ENCODE measurements around the gene AMIGO3. TPM values are rescaled to one million over a fixed set of nuclear protein-coding genes. Genes with fewer than 3 reads are reported as not detected.
A peak's percentile ranks its signal among the peaks of the same experiment; 100 is the strongest.
"Not testable (repeated sequence)": the region's sequence is repeated elsewhere in the genome, so short reads cannot be mapped to it uniquely, and the experiment has no call there.

AMIGO3 gene
- polyA plus RNA-seq, 4 donors = 0.81 to 1.1 (median 0.84) TPM; not detected in 1

- Histone ChIP-seq H3K36me3 (ENCODE audit: control insufficient read depth in 3 of 3, insufficient read depth in 2 of 3, low read depth in 1 of 3, low read length in 3 of 3) (peaks cover 0 to 16% (median 3%) of the 10 kb centered on the region in 3 donors), H3K4me1 (ENCODE audit: control insufficient read depth in 3 of 3, insufficient read depth in 2 of 3, low read depth in 1 of 3, low read length in 2 of 3) (peaks cover 0 to 4% (median 0%) of the 10 kb centered on the region in 3 donors), H3K27me3 (ENCODE audit: control insufficient read depth in 3 of 3, insufficient read depth in 3 of 3, low read length in 3 of 3) (no peaks in the 10 kb centered on the region), H3K4me3 (ENCODE audit: low read depth in 1 of 3, low read length in 3 of 3) (no peak overlapping the region), H3K9me3 (ENCODE audit: control insufficient read depth in 2 of 2, insufficient read depth in 1 of 2, low read depth in 1 of 2, low read length in 1 of 2) (no peaks in the 10 kb centered on the region), H3K27ac (ENCODE audit: low read depth in 1 of 3, low read length in 2 of 3) (no peak overlapping the region)
- FAIRE-seq (no peak), DNase-seq (peak in 1 of 2 donors; percentile 23)
- 83 to 88% (median 85%) methylated on average over 4 of the region's 4 CpGs for WGBS, 3 donors
These were observed 32.0 kb upstream of the AMIGO3 start for GRCh38 chr3:49751501-49751900.

DNA sequence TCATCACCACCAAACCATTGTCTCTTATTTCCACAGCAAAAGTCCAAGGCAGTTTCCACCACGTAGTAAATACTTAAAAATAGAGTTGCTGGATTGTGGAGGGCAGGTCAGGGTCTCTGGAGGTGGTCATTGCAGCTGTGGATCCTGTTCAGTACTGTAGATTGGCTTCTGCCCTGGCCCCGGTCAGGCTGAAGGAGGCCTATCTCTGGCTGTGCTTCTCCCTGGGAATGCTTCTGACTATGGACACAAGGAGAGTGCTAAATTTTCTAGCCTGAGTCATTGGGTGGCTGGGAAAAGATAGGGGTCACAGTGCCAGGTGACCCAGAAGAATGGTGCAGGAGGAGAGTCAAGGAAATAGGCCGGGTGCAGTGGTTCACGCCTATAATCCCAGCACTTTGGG is 30.6 kb upstream of the AMIGO3 start:
- no peak for FAIRE-seq
- Histone ChIP-seq H3K27me3 (ENCODE audit: control insufficient read depth in 3 of 3, insufficient read depth in 3 of 3, low read length in 3 of 3) (no peaks in the 10 kb centered on the region), H3K36me3 (ENCODE audit: control insufficient read depth in 3 of 3, insufficient read depth in 2 of 3, low read depth in 1 of 3, low read length in 3 of 3) (peaks cover 2 to 20% (median 3%) of the 10 kb centered on the region in 3 donors), H3K9me3 (ENCODE audit: control insufficient read depth in 2 of 2, insufficient read depth in 1 of 2, low read depth in 1 of 2, low read length in 1 of 2) (no peaks in the 10 kb centered on the region), H3K4me3 (ENCODE audit: low read depth in 1 of 3, low read length in 3 of 3) (no peak overlapping the region), H3K4me1 (ENCODE audit: control insufficient read depth in 3 of 3, insufficient read depth in 2 of 3, low read depth in 1 of 3, low read length in 2 of 3) (peaks cover 0 to 4% (median 0%) of the 10 kb centered on the region in 3 donors), H3K27ac (ENCODE audit: low read depth in 1 of 3, low read length in 2 of 3) (peak overlapping the region in 1 of 3 donors; percentile 50)
- no peak for DNase-seq
- 91 to 98% (median 97%) methylated on average over 4 of the region's 4 CpGs for WGBS, 3 donors

- WGBS, 3 donors = 94% methylated on average over 5 of the region's 5 CpGs
- not testable (repeated sequence) for H3K27ac ChIP-seq (ENCODE audit: low read depth in 1 of 3, low read length in 2 of 3); DNase-seq; FAIRE-seq; H3K9me3 ChIP-seq (ENCODE audit: control insufficient read depth in 2 of 2, insufficient read depth in 1 of 2, low read depth in 1 of 2, low read length in 1 of 2); H3K4me1 ChIP-seq (ENCODE audit: control insufficient read depth in 3 of 3, insufficient read depth in 2 of 3, low read depth in 1 of 3, low read length in 2 of 3); H3K27me3 ChIP-seq (ENCODE audit: control insufficient read depth in 3 of 3, insufficient read depth in 3 of 3, low read length in 3 of 3); H3K4me3 ChIP-seq (ENCODE audit: low read depth in 1 of 3, low read length in 3 of 3)
- H3K36me3 ChIP-seq (ENCODE audit: control insufficient read depth in 3 of 3, insufficient read depth in 2 of 3, low read depth in 1 of 3, low read length in 3 of 3) = peaks cover 3 to 24% (median 5%) of the 10 kb centered on the region in 3 donors
These were observed 29.4 kb upstream of the AMIGO3 start for GRCh38 chr3:49748874-49749273.

- no peak for DNase-seq
- H3K36me3 ChIP-seq (ENCODE audit: control insufficient read depth in 3 of 3, insufficient read depth in 2 of 3, low read depth in 1 of 3, low read length in 3 of 3) = peaks cover 3 to 31% (median 5%) of the 10 kb centered on the region in 3 donors
- peaks cover 0 to 4% (median 0%) of the 10 kb centered on the region in 3 donors for H3K4me1 ChIP-seq (ENCODE audit: control insufficient read depth in 3 of 3, insufficient read depth in 2 of 3, low read depth in 1 of 3, low read length in 2 of 3)
- whole genome bisulfite sequencing, 3 donors = 89 to 91% (median 90%) methylated on average over 13 of the region's 13 CpGs
- H3K27me3 ChIP-seq (ENCODE audit: control insufficient read depth in 3 of 3, insufficient read depth in 3 of 3, low read length in 3 of 3) = no peaks in the 10 kb centered on the region
- H3K9me3 ChIP-seq (ENCODE audit: control insufficient read depth in 2 of 2, insufficient read depth in 1 of 2, low read depth in 1 of 2, low read length in 1 of 2) = no peaks in the 10 kb centered on the region
- no peak overlapping the region for H3K4me3 ChIP-seq (ENCODE audit: low read depth in 1 of 3, low read length in 3 of 3)
- no peak overlapping the region for H3K27ac ChIP-seq (ENCODE audit: low read depth in 1 of 3, low read length in 2 of 3)
- FAIRE-seq = no peak
These were observed 28.5 kb upstream of the AMIGO3 start for GRCh38 chr3:49747792-49748480.

DNA sequence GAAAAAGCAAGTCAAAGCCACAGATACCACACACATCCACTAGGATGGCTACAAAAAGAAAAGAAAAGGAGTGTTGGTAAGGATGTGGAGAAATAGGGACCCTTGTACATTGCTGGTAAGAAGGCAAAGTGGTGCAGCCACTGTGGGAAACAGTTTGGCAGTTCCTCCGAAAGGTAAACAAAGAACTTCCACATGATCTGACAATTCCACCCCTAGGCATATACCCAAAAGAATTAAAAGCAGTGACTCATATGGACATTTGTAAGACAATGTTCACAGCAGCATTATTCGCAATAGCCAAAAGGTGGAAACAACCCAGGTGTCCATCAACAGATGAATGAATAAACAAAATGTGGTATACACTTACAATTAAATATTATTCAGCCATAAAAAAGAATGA is 26.5 kb upstream of the AMIGO3 start:
- Histone ChIP-seq H3K36me3 (ENCODE audit: control insufficient read depth in 3 of 3, insufficient read depth in 2 of 3, low read depth in 1 of 3, low read length in 3 of 3) (peaks cover 3 to 40% (median 5%) of the 10 kb centered on the region in 3 donors), H3K9me3 (ENCODE audit: control insufficient read depth in 2 of 2, insufficient read depth in 1 of 2, low read depth in 1 of 2, low read length in 1 of 2) (no peaks in the 10 kb centered on the region)

DNA sequence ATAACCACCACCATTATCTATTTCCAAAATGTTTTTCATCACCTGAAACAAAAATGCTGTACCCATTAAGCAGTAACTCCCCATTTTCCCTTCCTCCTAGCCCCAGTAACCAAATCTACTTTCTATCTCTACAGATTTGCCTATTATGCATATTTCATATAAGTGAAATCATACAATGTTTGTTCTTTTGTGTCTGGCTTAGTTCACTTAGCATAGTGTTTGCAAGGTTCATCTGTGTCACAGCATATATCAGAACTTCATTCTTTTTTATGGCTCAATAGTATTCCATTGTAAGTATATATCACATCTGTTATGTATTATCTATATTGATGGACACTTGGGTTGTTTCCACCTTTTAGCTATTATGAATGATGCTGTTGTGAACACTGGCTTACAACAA is 20.9 kb upstream of the AMIGO3 start:
- DNase-seq = no peak
- H3K27ac ChIP-seq (ENCODE audit: low read depth in 1 of 3, low read length in 2 of 3) = no peak overlapping the region
- H3K27me3 ChIP-seq (ENCODE audit: control insufficient read depth in 3 of 3, insufficient read depth in 3 of 3, low read length in 3 of 3) = no peaks in the 10 kb centered on the region
- H3K36me3 ChIP-seq (ENCODE audit: control insufficient read depth in 3 of 3, insufficient read depth in 2 of 3, low read depth in 1 of 3, low read length in 3 of 3) = peaks cover 5 to 52% (median 9%) of the 10 kb centered on the region in 3 donors
- FAIRE-seq = no peak
- H3K4me3 ChIP-seq (ENCODE audit: low read depth in 1 of 3, low read length in 3 of 3) = no peak overlapping the region
- no peaks in the 10 kb centered on the region for H3K9me3 ChIP-seq (ENCODE audit: control insufficient read depth in 2 of 2, insufficient read depth in 1 of 2, low read depth in 1 of 2, low read length in 1 of 2)
- H3K4me1 ChIP-seq (ENCODE audit: control insufficient read depth in 3 of 3, insufficient read depth in 2 of 3, low read depth in 1 of 3, low read length in 2 of 3) = no peaks in the 10 kb centered on the region

More for the DNA sequence above, 26.5 kb upstream of the AMIGO3 start:
- 91 to 97% (median 94%) methylated on average over 2 of the region's 2 CpGs for WGBS, 3 donors
- H3K4me1 ChIP-seq (ENCODE audit: control insufficient read depth in 3 of 3, insufficient read depth in 2 of 3, low read depth in 1 of 3, low read length in 2 of 3) = peaks cover 0 to 4% (median 0%) of the 10 kb centered on the region in 3 donors
- DNase-seq (no peak), FAIRE-seq (no peak)
- no peak overlapping the region for H3K4me3 ChIP-seq (ENCODE audit: low read depth in 1 of 3, low read length in 3 of 3)
- no peak overlapping the region for H3K27ac ChIP-seq (ENCODE audit: low read depth in 1 of 3, low read length in 2 of 3)
- no peaks in the 10 kb centered on the region for H3K27me3 ChIP-seq (ENCODE audit: control insufficient read depth in 3 of 3, insufficient read depth in 3 of 3, low read length in 3 of 3)

GRCh38 chr3:49738067-49738713 is 18.7 kb upstream of the AMIGO3 start:
- DNase-seq = no peak
- Histone ChIP-seq H3K9me3 (ENCODE audit: control insufficient read depth in 2 of 2, insufficient read depth in 1 of 2, low read depth in 1 of 2, low read length in 1 of 2) (no peaks in the 10 kb centered on the region), H3K27ac (ENCODE audit: low read depth in 1 of 3, low read length in 2 of 3) (no peak overlapping the region), H3K4me1 (ENCODE audit: control insufficient read depth in 3 of 3, insufficient read depth in 2 of 3, low read depth in 1 of 3, low read length in 2 of 3) (no peaks in the 10 kb centered on the region), H3K27me3 (ENCODE audit: control insufficient read depth in 3 of 3, insufficient read depth in 3 of 3, low read length in 3 of 3) (no peaks in the 10 kb centered on the region), H3K4me3 (ENCODE audit: low read depth in 1 of 3, low read length in 3 of 3) (no peak overlapping the region), H3K36me3 (ENCODE audit: control insufficient read depth in 3 of 3, insufficient read depth in 2 of 3, low read depth in 1 of 3, low read length in 3 of 3) (peaks cover 7 to 61% (median 9%) of the 10 kb centered on the region in 3 donors)
- 93 to 96% (median 95%) methylated on average over 11 of the region's 11 CpGs for WGBS, 3 donors
- no peak for FAIRE-seq

DNA sequence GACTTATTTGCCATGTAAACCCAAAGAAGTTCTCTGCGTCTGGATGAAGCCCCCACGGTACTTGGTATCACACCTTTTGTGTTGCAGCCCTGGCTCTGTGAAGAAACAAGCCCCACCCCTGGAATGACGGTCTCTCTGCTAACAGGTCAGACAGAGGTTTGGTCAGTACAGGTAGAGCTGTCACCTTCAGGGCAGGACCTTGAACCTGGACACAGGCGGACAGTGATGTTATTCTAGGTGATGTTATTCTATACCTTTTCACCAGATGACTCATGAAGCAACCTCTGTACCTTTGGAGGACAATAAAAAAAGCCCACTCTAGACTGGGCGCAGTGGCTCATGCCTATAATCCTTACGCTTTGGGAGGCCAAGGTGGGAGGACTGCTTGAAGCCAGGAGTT is 15.3 kb upstream of the AMIGO3 start:
- H3K27ac ChIP-seq (ENCODE audit: low read depth in 1 of 3, low read length in 2 of 3) = no peak overlapping the region
- H3K4me3 ChIP-seq (ENCODE audit: low read depth in 1 of 3, low read length in 3 of 3) = no peak overlapping the region
- no peak for FAIRE-seq
- H3K36me3 ChIP-seq (ENCODE audit: control insufficient read depth in 3 of 3, insufficient read depth in 2 of 3, low read depth in 1 of 3, low read length in 3 of 3) = peaks cover 17 to 68% (median 19%) of the 10 kb centered on the region in 3 donors
- no peaks in the 10 kb centered on the region for H3K27me3 ChIP-seq (ENCODE audit: control insufficient read depth in 3 of 3, insufficient read depth in 3 of 3, low read length in 3 of 3)
- 80 to 93% (median 90%) methylated on average over 6 of the region's 6 CpGs for WGBS, 3 donors
- no peaks in the 10 kb centered on the region for H3K9me3 ChIP-seq (ENCODE audit: control insufficient read depth in 2 of 2, insufficient read depth in 1 of 2, low read depth in 1 of 2, low read length in 1 of 2)
- no peaks in the 10 kb centered on the region for H3K4me1 ChIP-seq (ENCODE audit: control insufficient read depth in 3 of 3, insufficient read depth in 2 of 3, low read depth in 1 of 3, low read length in 2 of 3)
- peak in 1 of 2 donors; percentile 38 for DNase-seq
